Calu3 (cell line): ENCODE measurements around the gene DNER. TPM values are rescaled to one million over a fixed set of nuclear protein-coding genes. Genes with fewer than 3 reads are reported as not detected.

ENCODE experiments used
- BruUV-seq: library from RNA; stranded (reverse); fragments of 400-500 nt; replicated peaks from 2 replicates; lab custom pipeline; 2021; lab: Mats Ljungman, UMichigan
- CTCF ChIA-PET: fragments of 300-600 bp; sonication (Branson Sonifier 250); formaldehyde crosslinking; loops from one replicate; lab custom pipeline; 2022; ENCODE audit warnings: antibody characterized with exemption; lab: Charles Lee
- DNase-seq: peaks from one replicate; pipeline ENCODE4 v3.0.0; 2022
- H3K27ac Mint-ChIP-seq: one replicate; pipeline ENCODE4 v1.8.0; 2022; ENCODE audit warnings: mixed read lengths; ENCODE audit not compliant: unreplicated experiment
- H3K27me3 Mint-ChIP-seq: one replicate; pipeline ENCODE4 v1.8.0; 2022; ENCODE audit warnings: mixed read lengths; ENCODE audit not compliant: unreplicated experiment
- H3K36me3 Mint-ChIP-seq: one replicate; pipeline ENCODE4 v1.8.0; 2022; ENCODE audit warnings: mild to moderate bottlenecking, moderate library complexity, mixed read lengths; ENCODE audit not compliant: insufficient read depth, unreplicated experiment
- H3K4me1 Mint-ChIP-seq: one replicate; pipeline ENCODE4 v1.8.0; 2022; ENCODE audit warnings: mild to moderate bottlenecking, low read depth, mixed read lengths; ENCODE audit not compliant: unreplicated experiment
- H3K4me3 Mint-ChIP-seq: one replicate; pipeline ENCODE4 v1.8.0; 2022; ENCODE audit warnings: mild to moderate bottlenecking, low read depth, moderate library complexity, mixed read lengths; ENCODE audit not compliant: unreplicated experiment
- H3K9me3 Mint-ChIP-seq: one replicate; pipeline ENCODE4 v1.8.0; 2022; ENCODE audit warnings: low read depth, mixed read lengths; ENCODE audit not compliant: unreplicated experiment
- intact Hi-C: fragments of 100-400 bp; cut with micrococcal nuclease; formaldehyde crosslinking; loops from one replicate; pipeline ENCODE4 v1.10.0; 2022; ENCODE audit not compliant: unreplicated experiment
- total RNA-seq: library from RNA; stranded (reverse); gene quantifications from 2 replicates; pipeline ENCODE4 v1.2.3, GENCODE V29; 2022
- TF ChIP-seq, protein P1 (sequence below): fragments of 200-600 bp; IDR thresholded peaks from one replicate; pipeline ENCODE4 v1.8.0; 2022; ENCODE audit warnings: antibody characterized with exemption; ENCODE audit not compliant: unreplicated experiment

DNER gene
- total RNA-seq, 1 experiment from 2014 or later, result 1.1 TPM

DNA sequence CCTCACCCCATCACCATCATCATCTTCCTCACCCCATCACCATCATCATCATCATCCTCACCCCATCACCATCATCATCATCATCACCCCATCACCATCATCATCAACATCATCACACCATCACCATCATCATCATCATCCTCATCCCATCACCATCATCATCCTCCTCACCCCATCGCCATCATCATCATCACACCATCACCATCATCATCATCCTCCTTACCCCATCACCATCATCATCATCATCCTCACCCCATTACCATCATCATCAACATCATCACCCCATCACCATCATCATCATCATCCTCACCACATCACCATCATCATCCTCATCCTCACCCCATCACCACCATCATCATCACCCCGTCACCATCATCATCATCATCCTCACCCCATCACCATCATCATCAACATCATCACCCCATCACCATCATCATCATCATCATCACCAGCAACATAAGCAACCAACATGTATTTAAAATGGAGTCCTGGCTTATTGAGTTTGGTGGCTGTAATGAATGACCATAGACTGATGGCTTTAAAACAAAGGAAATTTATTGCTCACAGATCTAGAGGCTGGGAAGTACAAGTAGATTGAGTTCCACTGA lies 150.0 kb downstream of the DNER start:
- DNase-seq, result no peak
- Mint-ChIP-seq H3K4me3 (no peak overlapping the region), H3K27me3 (no peaks in the 10 kb centered on the region), H3K4me1 (no peaks in the 10 kb centered on the region), H3K27ac (no peak overlapping the region), H3K9me3 (no peaks in the 10 kb centered on the region), H3K36me3 (no peaks in the 10 kb centered on the region)
- no TSS peak for BruUV-seq
- CTCF ChIA-PET, result no interaction called here
- intact Hi-C loops, result no loop called here
- TF ChIP-seq, protein P1, sequence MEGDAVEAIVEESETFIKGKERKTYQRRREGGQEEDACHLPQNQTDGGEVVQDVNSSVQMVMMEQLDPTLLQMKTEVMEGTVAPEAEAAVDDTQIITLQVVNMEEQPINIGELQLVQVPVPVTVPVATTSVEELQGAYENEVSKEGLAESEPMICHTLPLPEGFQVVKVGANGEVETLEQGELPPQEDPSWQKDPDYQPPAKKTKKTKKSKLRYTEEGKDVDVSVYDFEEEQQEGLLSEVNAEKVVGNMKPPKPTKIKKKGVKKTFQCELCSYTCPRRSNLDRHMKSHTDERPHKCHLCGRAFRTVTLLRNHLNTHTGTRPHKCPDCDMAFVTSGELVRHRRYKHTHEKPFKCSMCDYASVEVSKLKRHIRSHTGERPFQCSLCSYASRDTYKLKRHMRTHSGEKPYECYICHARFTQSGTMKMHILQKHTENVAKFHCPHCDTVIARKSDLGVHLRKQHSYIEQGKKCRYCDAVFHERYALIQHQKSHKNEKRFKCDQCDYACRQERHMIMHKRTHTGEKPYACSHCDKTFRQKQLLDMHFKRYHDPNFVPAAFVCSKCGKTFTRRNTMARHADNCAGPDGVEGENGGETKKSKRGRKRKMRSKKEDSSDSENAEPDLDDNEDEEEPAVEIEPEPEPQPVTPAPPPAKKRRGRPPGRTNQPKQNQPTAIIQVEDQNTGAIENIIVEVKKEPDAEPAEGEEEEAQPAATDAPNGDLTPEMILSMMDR, result no peak

DNA sequence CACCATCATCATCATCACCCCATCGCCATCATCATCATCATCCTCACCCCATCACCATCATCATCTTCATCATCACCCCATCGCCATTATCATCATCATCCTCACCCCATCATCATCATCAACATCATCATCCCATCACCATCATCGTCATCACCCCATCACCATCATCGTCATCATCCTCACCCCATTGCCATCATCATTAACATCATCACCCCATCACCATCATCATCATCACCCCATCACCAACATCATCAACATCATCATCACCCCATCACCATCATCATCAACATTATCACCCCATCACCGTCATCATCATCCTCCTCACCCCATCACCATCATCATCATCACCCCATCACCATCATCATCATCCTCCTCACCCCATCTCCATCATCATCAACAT lies 151.0 kb downstream of the DNER start:
- Mint-ChIP-seq H3K27ac (no peak overlapping the region), H3K9me3 (no peaks in the 10 kb centered on the region), H3K4me1 (no peaks in the 10 kb centered on the region), H3K36me3 (no peaks in the 10 kb centered on the region), H3K27me3 (no peaks in the 10 kb centered on the region), H3K4me3 (no peak overlapping the region)
- no peak for DNase-seq
- CTCF ChIA-PET, result no interaction called here
- intact Hi-C loops, result no loop called here
- TF ChIP-seq, protein P1, result no peak
- no TSS peak for BruUV-seq

DNA sequence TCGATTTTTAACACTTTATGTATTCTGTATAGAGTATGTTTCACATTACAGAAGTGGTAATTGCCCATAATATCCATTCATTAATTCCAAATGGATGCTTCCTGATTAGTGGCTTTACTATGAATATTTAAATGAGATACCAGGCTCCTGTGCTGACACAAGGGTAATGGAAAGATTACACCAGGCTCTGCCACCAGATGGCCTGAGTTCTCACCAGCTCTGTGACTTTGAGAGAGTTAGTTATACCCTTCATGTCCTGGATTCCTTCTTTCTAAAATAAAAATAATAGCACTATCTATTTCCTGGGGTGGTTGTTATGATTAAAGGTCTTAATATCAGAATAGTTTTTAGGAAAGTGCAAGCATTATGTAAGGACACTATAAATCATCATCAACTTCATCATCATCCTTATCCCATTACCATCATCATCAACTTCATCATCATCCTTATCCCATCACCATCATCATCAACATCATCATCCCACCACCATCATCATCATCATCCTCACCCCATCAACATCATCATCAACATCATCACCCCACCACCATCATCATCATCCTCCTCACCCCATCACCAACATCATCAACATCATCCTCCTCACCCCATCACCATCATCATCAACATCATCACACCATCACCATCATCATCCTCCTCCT lies 151.8 kb downstream of the DNER start:
- H3K9me3 Mint-ChIP-seq, result no peaks in the 10 kb centered on the region
- no TSS peak for BruUV-seq
- no peaks in the 10 kb centered on the region for H3K4me1 Mint-ChIP-seq
- H3K36me3 Mint-ChIP-seq, result no peaks in the 10 kb centered on the region
- no peak overlapping the region for H3K27ac Mint-ChIP-seq
- CTCF ChIA-PET, result no interaction called here
- no peak overlapping the region for H3K4me3 Mint-ChIP-seq
- intact Hi-C loops, result no loop called here
- H3K27me3 Mint-ChIP-seq, result no peaks in the 10 kb centered on the region
- TF ChIP-seq, protein P1, result no peak
- DNase-seq, result no peak

DNA sequence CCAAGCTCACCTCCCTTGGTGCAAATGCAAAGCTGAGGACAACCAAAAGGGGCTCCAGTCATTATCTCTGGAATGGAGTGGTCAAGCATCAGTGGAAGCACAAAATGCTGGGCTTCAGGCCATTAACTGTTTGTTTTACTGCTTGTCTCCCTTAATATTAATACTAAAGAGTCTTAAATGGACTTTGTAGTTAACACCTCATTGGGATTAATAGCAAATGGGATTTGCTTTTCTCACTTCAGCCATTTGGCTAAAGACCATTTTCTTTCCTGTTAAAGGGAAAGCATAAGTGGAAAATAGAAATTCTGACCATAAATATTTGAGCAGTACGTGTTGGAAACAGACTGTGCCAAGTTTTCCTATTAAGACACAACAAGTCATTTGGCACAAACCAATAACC lies 154.4 kb downstream of the DNER start:
- intact Hi-C loops, result no loop called here

More for the DNA sequence above, 154.4 kb downstream of the DNER start:
- no peak overlapping the region for H3K27ac Mint-ChIP-seq
- peaks cover 4% of the 10 kb centered on the region for H3K9me3 Mint-ChIP-seq
- no peaks in the 10 kb centered on the region for H3K4me1 Mint-ChIP-seq
- BruUV-seq, result no TSS peak
- H3K36me3 Mint-ChIP-seq, result no peaks in the 10 kb centered on the region
- CTCF ChIA-PET, result no interaction called here
- H3K27me3 Mint-ChIP-seq, result no peaks in the 10 kb centered on the region
- no peak overlapping the region for H3K4me3 Mint-ChIP-seq
- TF ChIP-seq, protein P1, result no peak
- DNase-seq, result no peak
